Measurements from ENCODE around the gene MRPL38. TPM values are rescaled to one million over a fixed set of nuclear protein-coding genes. Genes with fewer than 3 reads are reported as not detected.
A peak's percentile ranks its signal among the peaks of the same experiment; 100 is the strongest.

The MRPL38 gene
- total and polyA plus RNA-seq, 4 donors = 26.3 to 116 (median 75.9) TPM

- Histone ChIP-seq H3K4me1 (ENCODE audit: control insufficient read depth, insufficient read depth, low read length) (peaks cover 15% of the 10 kb centered on the region), H3K4me3 (ENCODE audit: low read depth, low read length) (no peak overlapping the region), H3K27ac (ENCODE audit: low read depth, low read length) (no peak overlapping the region), H3K36me3 (ENCODE audit: control insufficient read depth, insufficient read depth, low read length) (peaks cover 53% of the 10 kb centered on the region), H3K27me3 (ENCODE audit: control insufficient read depth, insufficient read depth, low read length) (no peaks in the 10 kb centered on the region), H3K9me3 (ENCODE audit: control insufficient read depth, insufficient read depth, low read length) (no peaks in the 10 kb centered on the region)
- no peak for DNase-seq (ENCODE audit: low read depth in 4 of 6, low spot score in 6 of 6)
- 66% methylated on average over 6 of the region's 6 CpGs for WGBS (ENCODE audit: insufficient coverage)
Observed at GRCh38 chr17:75910699-75911098, 6.0 kb upstream of the MRPL38 start.

GRCh38 chr17:75909812-75910274, 5.2 kb upstream of the MRPL38 start:
- H3K4me3 ChIP-seq (ENCODE audit: low read depth, low read length) = no peak overlapping the region
- peaks cover 48% of the 10 kb centered on the region for H3K36me3 ChIP-seq (ENCODE audit: control insufficient read depth, insufficient read depth, low read length)
- peaks cover 22% of the 10 kb centered on the region for H3K4me1 ChIP-seq (ENCODE audit: control insufficient read depth, insufficient read depth, low read length)
- H3K27me3 ChIP-seq (ENCODE audit: control insufficient read depth, insufficient read depth, low read length) = no peaks in the 10 kb centered on the region
- no peak for DNase-seq (ENCODE audit: low read depth in 4 of 6, low spot score in 6 of 6)
- no peak overlapping the region for H3K27ac ChIP-seq (ENCODE audit: low read depth, low read length)
- H3K9me3 ChIP-seq (ENCODE audit: control insufficient read depth, insufficient read depth, low read length) = no peaks in the 10 kb centered on the region
- no CpG with 5 or more reads among the region's 11 CpGs for WGBS (ENCODE audit: insufficient coverage)

GRCh38 chr17:75909051-75909811, 4.5 kb upstream of the MRPL38 start:
- Histone ChIP-seq H3K9me3 (ENCODE audit: control insufficient read depth, insufficient read depth, low read length) (no peaks in the 10 kb centered on the region), H3K27ac (ENCODE audit: low read depth, low read length) (no peak overlapping the region), H3K27me3 (ENCODE audit: control insufficient read depth, insufficient read depth, low read length) (no peaks in the 10 kb centered on the region), H3K4me3 (ENCODE audit: low read depth, low read length) (no peak overlapping the region), H3K4me1 (ENCODE audit: control insufficient read depth, insufficient read depth, low read length) (peaks cover 24% of the 10 kb centered on the region), H3K36me3 (ENCODE audit: control insufficient read depth, insufficient read depth, low read length) (peaks cover 42% of the 10 kb centered on the region)
- 94% methylated on average over 10 of the region's 14 CpGs for WGBS (ENCODE audit: insufficient coverage)
- DNase-seq (ENCODE audit: low read depth in 4 of 6, low spot score in 6 of 6) = no peak

- no peaks in the 10 kb centered on the region for H3K27me3 ChIP-seq (ENCODE audit: control insufficient read depth, insufficient read depth, low read length)
- WGBS (ENCODE audit: insufficient coverage) = 38% methylated on average over 6 of the region's 6 CpGs
- peak in 1 of 6 donors; percentile 23 for DNase-seq (ENCODE audit: low read depth in 4 of 6, low spot score in 6 of 6)
- peaks cover 32% of the 10 kb centered on the region for H3K4me1 ChIP-seq (ENCODE audit: control insufficient read depth, insufficient read depth, low read length)
- peaks cover 32% of the 10 kb centered on the region for H3K36me3 ChIP-seq (ENCODE audit: control insufficient read depth, insufficient read depth, low read length)
- no peak overlapping the region for H3K4me3 ChIP-seq (ENCODE audit: low read depth, low read length)
- no peaks in the 10 kb centered on the region for H3K9me3 ChIP-seq (ENCODE audit: control insufficient read depth, insufficient read depth, low read length)
- H3K27ac ChIP-seq (ENCODE audit: low read depth, low read length) = no peak overlapping the region
Observed at GRCh38 chr17:75908201-75908600, 3.5 kb upstream of the MRPL38 start.

GRCh38 chr17:75906143-75906884, 1.6 kb upstream of the MRPL38 start:
- Histone ChIP-seq H3K4me3 (ENCODE audit: low read depth, low read length) (no peak overlapping the region), H3K9me3 (ENCODE audit: control insufficient read depth, insufficient read depth, low read length) (no peaks in the 10 kb centered on the region), H3K27ac (ENCODE audit: low read depth, low read length) (no peak overlapping the region), H3K4me1 (ENCODE audit: control insufficient read depth, insufficient read depth, low read length) (peaks cover 36% of the 10 kb centered on the region), H3K27me3 (ENCODE audit: control insufficient read depth, insufficient read depth, low read length) (no peaks in the 10 kb centered on the region), H3K36me3 (ENCODE audit: control insufficient read depth, insufficient read depth, low read length) (peaks cover 42% of the 10 kb centered on the region)
- no peak for DNase-seq (ENCODE audit: low read depth in 4 of 6, low spot score in 6 of 6)
- WGBS (ENCODE audit: insufficient coverage) = 85% methylated on average over 6 of the region's 10 CpGs

GRCh38 chr17:75902406-75902805, 2.3 kb downstream of the MRPL38 start:
- Histone ChIP-seq H3K27me3 (ENCODE audit: control insufficient read depth, insufficient read depth, low read length) (no peaks in the 10 kb centered on the region), H3K36me3 (ENCODE audit: control insufficient read depth, insufficient read depth, low read length) (peaks cover 57% of the 10 kb centered on the region), H3K27ac (ENCODE audit: low read depth, low read length) (no peak overlapping the region), H3K4me1 (ENCODE audit: control insufficient read depth, insufficient read depth, low read length) (peaks cover 27% of the 10 kb centered on the region), H3K4me3 (ENCODE audit: low read depth, low read length) (no peak overlapping the region), H3K9me3 (ENCODE audit: control insufficient read depth, insufficient read depth, low read length) (no peaks in the 10 kb centered on the region)
- 98% methylated on average over 5 of the region's 6 CpGs for WGBS (ENCODE audit: insufficient coverage)
- DNase-seq (ENCODE audit: low read depth in 4 of 6, low spot score in 6 of 6) = no peak

- H3K9me3 ChIP-seq (ENCODE audit: control insufficient read depth, insufficient read depth, low read length) = no peaks in the 10 kb centered on the region
- H3K36me3 ChIP-seq (ENCODE audit: control insufficient read depth, insufficient read depth, low read length) = peaks cover 61% of the 10 kb centered on the region
- no peak for DNase-seq (ENCODE audit: low read depth in 4 of 6, low spot score in 6 of 6)
- H3K27me3 ChIP-seq (ENCODE audit: control insufficient read depth, insufficient read depth, low read length) = no peaks in the 10 kb centered on the region
- H3K27ac ChIP-seq (ENCODE audit: low read depth, low read length) = no peak overlapping the region
- WGBS (ENCODE audit: insufficient coverage) = 94% methylated on average over 15 of the region's 18 CpGs
- no peak overlapping the region for H3K4me3 ChIP-seq (ENCODE audit: low read depth, low read length)
- peaks cover 32% of the 10 kb centered on the region for H3K4me1 ChIP-seq (ENCODE audit: control insufficient read depth, insufficient read depth, low read length)
Observed at GRCh38 chr17:75901727-75902126, 3.0 kb downstream of the MRPL38 start.

- Histone ChIP-seq H3K9me3 (ENCODE audit: control insufficient read depth, insufficient read depth, low read length) (no peaks in the 10 kb centered on the region), H3K27ac (ENCODE audit: low read depth, low read length) (no peak overlapping the region), H3K4me1 (ENCODE audit: control insufficient read depth, insufficient read depth, low read length) (peaks cover 35% of the 10 kb centered on the region), H3K27me3 (ENCODE audit: control insufficient read depth, insufficient read depth, low read length) (no peaks in the 10 kb centered on the region), H3K4me3 (ENCODE audit: low read depth, low read length) (no peak overlapping the region), H3K36me3 (ENCODE audit: control insufficient read depth, insufficient read depth, low read length) (peaks cover 61% of the 10 kb centered on the region)
- WGBS (ENCODE audit: insufficient coverage) = 91% methylated on average over 9 of the region's 13 CpGs
- no peak for DNase-seq (ENCODE audit: low read depth in 4 of 6, low spot score in 6 of 6)
Observed at GRCh38 chr17:75900691-75901533, 3.8 kb downstream of the MRPL38 start.

GRCh38 chr17:75899767-75900468, 4.8 kb downstream of the MRPL38 start:
- Histone ChIP-seq H3K27me3 (ENCODE audit: control insufficient read depth, insufficient read depth, low read length) (no peaks in the 10 kb centered on the region), H3K4me1 (ENCODE audit: control insufficient read depth, insufficient read depth, low read length) (peaks cover 38% of the 10 kb centered on the region), H3K27ac (ENCODE audit: low read depth, low read length) (no peak overlapping the region), H3K4me3 (ENCODE audit: low read depth, low read length) (no peak overlapping the region), H3K9me3 (ENCODE audit: control insufficient read depth, insufficient read depth, low read length) (no peaks in the 10 kb centered on the region), H3K36me3 (ENCODE audit: control insufficient read depth, insufficient read depth, low read length) (peaks cover 64% of the 10 kb centered on the region)
- WGBS (ENCODE audit: insufficient coverage) = 96% methylated on average over 23 of the region's 23 CpGs
- DNase-seq (ENCODE audit: low read depth in 4 of 6, low spot score in 6 of 6) = no peak

All from spinal cord (tissue), 10 donors.